CD14-positive monocyte (primary cell): ENCODE data around the gene CYRIA. TPM values are rescaled to one million over a fixed set of nuclear protein-coding genes. Genes with fewer than 3 reads are reported as not detected.

Source experiments
- DNase-seq, 3 donors: peaks; one replicate each; pipeline ENCODE4 v3.0.0-alpha.2; 2011 to 2022
- H2AFZ ChIP-seq: 2 replicates; pipeline ENCODE4 v1.6.0; 2012; ENCODE audit warnings: mild to moderate bottlenecking, low read depth, low read length, inconsistent platforms; ENCODE audit not compliant: insufficient read depth, poor library complexity, severe bottlenecking
- H3K27ac ChIP-seq, 2 donors: 1 replicate in 1 of 2; 2 replicates in 1 of 2; pipeline ENCODE4 v1.5.1; 2012 to 2013; ENCODE audit warnings: low read length in 2 of 2, control low read depth in 1 of 2, inconsistent platforms in 1 of 2, low read depth in 1 of 2, mild to moderate bottlenecking in 1 of 2
- H3K27me3 ChIP-seq, 2 donors: one replicate each; pipeline versions ENCODE4 v1.6.0 to v1.6.1; 2011 to 2013; ENCODE audit warnings: low read length in 2 of 2; ENCODE audit not compliant: control insufficient read depth in 2 of 2, insufficient read depth in 2 of 2
- H3K36me3 ChIP-seq, 2 donors: replicated peaks in 1 of 2; 1 replicate in 1 of 2; 2 replicates in 1 of 2; pipeline versions ENCODE4 v1.5.1 to v1.6.1; 2012 to 2013; ENCODE audit warnings: low read length in 2 of 2, control low read depth in 1 of 2, inconsistent platforms in 1 of 2, mild to moderate bottlenecking in 1 of 2; ENCODE audit not compliant: insufficient read depth in 2 of 2, control insufficient read depth in 1 of 2
- H3K4me1 ChIP-seq, 2 donors: 1 replicate in 1 of 2; 2 replicates in 1 of 2; pipeline versions ENCODE4 v1.5.1 to v1.6.1; 2012 to 2013; ENCODE audit warnings: low read length in 2 of 2, control low read depth in 1 of 2, inconsistent platforms in 1 of 2, mild to moderate bottlenecking in 1 of 2, moderate library complexity in 1 of 2; ENCODE audit not compliant: insufficient read depth in 2 of 2, control insufficient read depth in 1 of 2
- H3K4me2 ChIP-seq: replicated peaks from 2 replicates; pipeline ENCODE3; 2012; ENCODE audit warnings: low read length, moderate library complexity, mild to moderate bottlenecking; ENCODE audit not compliant: poor library complexity, severe bottlenecking; ENCODE audit errors: extremely low read depth
- H3K4me3 ChIP-seq, 3 experiments: fragments of 200-600 bp in 1 of 3; sonication (generic) in 1 of 3; replicated peaks in 1 of 3; 1 replicate in 2 of 3; 2 replicates in 1 of 3; pipeline ENCODE4 v1.5.1; 2011 to 2013; ENCODE audit warnings: low read length in 3 of 3, mild to moderate bottlenecking in 3 of 3, control low read depth in 2 of 3, low read depth in 2 of 3, inconsistent platforms in 1 of 3, moderate library complexity in 1 of 3
- H3K79me2 ChIP-seq: 2 replicates; pipeline ENCODE4 v1.6.0; 2012; ENCODE audit warnings: mild to moderate bottlenecking, control low read depth, inconsistent platforms, low read length, moderate library complexity; ENCODE audit not compliant: insufficient read depth
- H3K9ac ChIP-seq: 2 replicates; pipeline ENCODE4 v1.6.0; 2017; ENCODE audit warnings: low read length, mild to moderate bottlenecking; ENCODE audit not compliant: insufficient read depth, poor library complexity, severe bottlenecking
- H3K9me3 ChIP-seq, 2 donors: replicated peaks in 1 of 2; 1 replicate in 1 of 2; 2 replicates in 1 of 2; pipeline versions ENCODE4 v1.5.1 to v1.6.1; 2012 to 2013; ENCODE audit warnings: low read length in 2 of 2, control low read depth in 1 of 2; ENCODE audit not compliant: control insufficient read depth in 1 of 2, insufficient read depth in 1 of 2
- H4K20me1 ChIP-seq: 2 replicates; pipeline ENCODE4 v1.6.0; 2012; ENCODE audit warnings: mild to moderate bottlenecking, low read length, control low read depth, moderate library complexity; ENCODE audit not compliant: insufficient read depth
- H3K27ac Mint-ChIP-seq, 7 donors: one replicate each; pipeline ENCODE4 v1.8.0; 2020; ENCODE audit warnings: mild to moderate bottlenecking in 7 of 7, mixed read lengths in 7 of 7, moderate library complexity in 6 of 7, inconsistent platforms in 2 of 7
- H3K27me3 Mint-ChIP-seq, 3 donors: one replicate each; pipeline ENCODE4 v1.8.0; 2021 to 2022; ENCODE audit warnings: low read depth in 3 of 3, mild to moderate bottlenecking in 3 of 3, mixed read lengths in 3 of 3, moderate library complexity in 3 of 3, inconsistent platforms in 1 of 3
- H3K36me3 Mint-ChIP-seq, 2 donors: one replicate each; pipeline ENCODE4 v1.8.0; 2020; ENCODE audit warnings: mixed read lengths in 2 of 2, inconsistent platforms in 1 of 2, mild to moderate bottlenecking in 1 of 2
- H3K4me1 Mint-ChIP-seq: one replicate; pipeline ENCODE4 v1.8.0; 2020; ENCODE audit warnings: mild to moderate bottlenecking, mixed read lengths
- H3K4me3 Mint-ChIP-seq, 2 donors: one replicate each; pipeline ENCODE4 v1.8.0; 2020; ENCODE audit warnings: mild to moderate bottlenecking in 2 of 2, mixed read lengths in 2 of 2, moderate library complexity in 1 of 2
- H3K9me3 Mint-ChIP-seq, 7 donors: one replicate each; pipeline ENCODE4 v1.8.0; 2020 to 2022; ENCODE audit warnings: mixed read lengths in 7 of 7, mild to moderate bottlenecking in 6 of 7, moderate library complexity in 6 of 7, inconsistent platforms in 2 of 7
- CTCF ChIP-seq: fragments of 200-600 bp; IDR thresholded peaks from one replicate; pipeline ENCODE4 v1.8.0; 2022; ENCODE audit warnings: antibody characterized with exemption, mild to moderate bottlenecking
- WGBS: methylation state at CpG from one replicate; pipeline ENCODE4 v1.1.5; 2013; ENCODE audit warnings: missing lambda C conversion rate; ENCODE audit not compliant: insufficient coverage; 5-methylcytosine and 5-hydroxymethylcytosine counted together
- intact Hi-C, 2 donors: fragments of 100-400 bp; cut with micrococcal nuclease; formaldehyde crosslinking; loops; one replicate each; pipeline versions ENCODE4 v1.15.0 to v1.15.1; 2023
- polyA plus RNA-seq, 3 donors: library from polyadenylated mRNA; depleted of rRNA in 1 of 3; unstranded in 2 of 3; stranded (reverse) in 1 of 3; fragments of 300-500 nt in 2 of 3; fragments of >200 nt in 1 of 3; fragmentation: Illumina TruSeq in 2 of 3; gene quantifications; 1 replicate in 2 of 3; 2 replicates in 1 of 3; pipeline ENCODE4 v1.2.3, GENCODE V29; 2012 to 2021

CYRIA gene
- polyA plus RNA-seq, 3 donors, result 55.9 to 101 (median 72.4) TPM

- H3K4me2 ChIP-seq, result peak overlapping the region; percentile 64
- no peaks in the 10 kb centered on the region for H3K9me3 ChIP-seq
- Mint-ChIP-seq H3K4me3 (peak overlapping the region; percentile 21 to 35), H3K4me1 (peaks cover 90% of the 10 kb centered on the region), H3K9me3 (peaks cover 0 to 2% (median 0%) of the 10 kb centered on the region in 7 donors), H3K36me3 (peaks cover 67 to 71% of the 10 kb centered on the region in 2 donors), H3K27ac (peak overlapping the region; percentile 64 to 99 (median 98)), H3K27me3 (peaks cover 0 to 5% (median 2%) of the 10 kb centered on the region in 3 donors)
- DNase-seq, result peak in 1 of 3 donors; percentile 51
- peak overlapping the region; percentile 8 to 93 for H3K27ac ChIP-seq
- 29% methylated on average over 1 of the region's 5 CpGs for WGBS
- intact Hi-C loops, result loop anchor here (5.0 kb wide), 2 partner anchors 33 to 52 kb away; no protein-coding TSS in a partner anchor
- peak overlapping the region in 1 of 3 experiments; percentile 89 for H3K4me3 ChIP-seq
- peaks cover 85% of the 10 kb centered on the region for H4K20me1 ChIP-seq
- H3K79me2 ChIP-seq, result peaks cover 92% of the 10 kb centered on the region
- peaks cover 81 to 89% of the 10 kb centered on the region in 2 donors for H3K4me1 ChIP-seq
- H3K9ac ChIP-seq, result no peak overlapping the region
- no peak overlapping the region for H2AFZ ChIP-seq
- H3K36me3 ChIP-seq, result peaks cover 0 to 13% of the 10 kb centered on the region in 2 donors
- no peaks in the 10 kb centered on the region for H3K27me3 ChIP-seq
- TF ChIP-seq CTCF, result no peak
Measured at GRCh38 chr2:16660114-16660513, 5.5 kb downstream of the CYRIA start.

- H3K36me3 Mint-ChIP-seq, result peaks cover 69 to 78% of the 10 kb centered on the region in 2 donors
- H3K36me3 ChIP-seq, result peaks cover 0 to 13% of the 10 kb centered on the region in 2 donors
- peaks cover 92% of the 10 kb centered on the region for H3K79me2 ChIP-seq
- peaks cover 78% of the 10 kb centered on the region for H4K20me1 ChIP-seq
- peak overlapping the region; percentile 95 to 99 (median 99) for H3K27ac Mint-ChIP-seq
- peaks cover 0 to 5% (median 2%) of the 10 kb centered on the region in 3 donors for H3K27me3 Mint-ChIP-seq
- no peaks in the 10 kb centered on the region for H3K9me3 Mint-ChIP-seq
- H3K4me1 ChIP-seq, result peaks cover 91 to 98% of the 10 kb centered on the region in 2 donors
- peaks cover 98% of the 10 kb centered on the region for H3K4me1 Mint-ChIP-seq
- H3K4me2 ChIP-seq, result peak overlapping the region; percentile 64
- DNase-seq, result peak; percentile 71 to 92 (median 80)
- no peaks in the 10 kb centered on the region for H3K27me3 ChIP-seq
- H3K9me3 ChIP-seq, result no peaks in the 10 kb centered on the region
- no peak for TF ChIP-seq CTCF
- peak overlapping the region; percentile 93 to 98 for H3K27ac ChIP-seq
- H3K4me3 Mint-ChIP-seq, result peak overlapping the region; percentile 52 to 77
- peak overlapping the region; percentile 65 for H3K9ac ChIP-seq
- WGBS, result no CpG with 5 or more reads among the region's 3 CpGs
- no peak overlapping the region for H2AFZ ChIP-seq
- peak overlapping the region in 1 of 3 experiments; percentile 89 for H3K4me3 ChIP-seq
- intact Hi-C loops, result no loop called here
Measured at GRCh38 chr2:16658076-16658739, 7.4 kb downstream of the CYRIA start.
